Prostate gland (tissue), 2 donors: ENCODE data around the gene NR5A1.

Source experiments
- POLR2AphosphoS5 ChIP-seq: sonication (generic); formaldehyde crosslinking; IDR thresholded peaks from one replicate; pipeline ENCODE4 v1.6.1; 2017; ENCODE audit warnings: antibody characterized with exemption
- TF ChIP-seq, protein P1 (sequence below), 4 experiments: fragments of 200-600 bp in 2 of 4; fragments of 450-650 bp in 2 of 4; sonication (generic) in 2 of 4; IDR thresholded peaks; 1 replicate in 3 of 4; 2 replicates in 1 of 4; pipeline ENCODE4 v1.5.1; 2016 to 2019; ENCODE audit warnings: antibody characterized with exemption in 4 of 4, mild to moderate bottlenecking in 2 of 4, moderate library complexity in 2 of 4

DNA sequence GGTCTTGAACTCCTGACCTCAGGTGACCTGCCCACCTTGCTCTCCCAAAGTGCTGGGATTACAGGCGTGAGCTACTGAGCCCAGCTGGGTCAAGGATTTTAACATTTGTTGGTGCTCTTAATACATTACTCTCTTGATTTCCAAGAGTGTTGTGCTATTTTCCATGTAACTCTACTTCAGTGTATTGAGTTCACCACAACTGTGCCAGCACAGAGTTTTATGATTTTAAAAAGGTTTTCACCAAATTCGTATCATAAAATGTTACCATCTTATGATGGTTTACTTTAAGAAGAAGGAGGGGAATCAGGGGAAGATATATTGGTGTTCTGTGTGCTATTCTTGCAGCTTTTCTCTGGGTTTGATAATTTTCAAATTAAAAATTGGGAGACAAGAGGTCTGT lies 63.6 kb downstream of the NR5A1 start:
- TF ChIP-seq, protein P1, sequence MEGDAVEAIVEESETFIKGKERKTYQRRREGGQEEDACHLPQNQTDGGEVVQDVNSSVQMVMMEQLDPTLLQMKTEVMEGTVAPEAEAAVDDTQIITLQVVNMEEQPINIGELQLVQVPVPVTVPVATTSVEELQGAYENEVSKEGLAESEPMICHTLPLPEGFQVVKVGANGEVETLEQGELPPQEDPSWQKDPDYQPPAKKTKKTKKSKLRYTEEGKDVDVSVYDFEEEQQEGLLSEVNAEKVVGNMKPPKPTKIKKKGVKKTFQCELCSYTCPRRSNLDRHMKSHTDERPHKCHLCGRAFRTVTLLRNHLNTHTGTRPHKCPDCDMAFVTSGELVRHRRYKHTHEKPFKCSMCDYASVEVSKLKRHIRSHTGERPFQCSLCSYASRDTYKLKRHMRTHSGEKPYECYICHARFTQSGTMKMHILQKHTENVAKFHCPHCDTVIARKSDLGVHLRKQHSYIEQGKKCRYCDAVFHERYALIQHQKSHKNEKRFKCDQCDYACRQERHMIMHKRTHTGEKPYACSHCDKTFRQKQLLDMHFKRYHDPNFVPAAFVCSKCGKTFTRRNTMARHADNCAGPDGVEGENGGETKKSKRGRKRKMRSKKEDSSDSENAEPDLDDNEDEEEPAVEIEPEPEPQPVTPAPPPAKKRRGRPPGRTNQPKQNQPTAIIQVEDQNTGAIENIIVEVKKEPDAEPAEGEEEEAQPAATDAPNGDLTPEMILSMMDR (IDR thresholded peaks at IDR 0.05): no peak
- TF ChIP-seq POLR2AphosphoS5: no peak
